Measurements from ENCODE around the gene RASSF4.

RASSF4 gene

DNA sequence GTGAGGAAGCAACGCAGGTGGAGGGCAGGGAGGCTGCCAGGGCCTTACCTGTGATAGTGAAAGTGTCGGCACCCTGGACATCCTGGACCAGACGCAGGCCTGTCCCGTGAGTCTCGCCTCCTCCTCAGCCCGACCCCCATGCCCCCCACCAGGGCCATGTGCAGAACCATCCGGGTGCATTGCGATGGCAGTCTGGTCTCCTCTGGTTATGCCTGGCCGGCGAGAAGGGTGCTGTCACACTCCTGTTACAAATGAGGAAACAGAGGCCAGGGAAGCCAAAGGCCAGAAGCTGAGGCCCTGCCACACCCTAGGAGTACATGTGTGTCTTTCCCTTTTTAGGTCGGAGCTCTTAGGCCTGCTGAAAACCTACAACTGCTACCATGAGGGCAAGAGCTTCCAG lies 11.8 kb downstream of the RASSF4 start:
- Histone ChIP-seq H4K8ac (ENCODE audit: low read length) (no peak overlapping the region), H3K4me3 (ENCODE audit: insufficient read depth in 1 of 2, low read depth in 1 of 2, low read length in 2 of 2) (no peak overlapping the region), H3K4ac (ENCODE audit: low read depth in 1 of 2, low read length in 2 of 2) (no peak overlapping the region), H3K14ac (ENCODE audit: low read length in 2 of 2) (no peak overlapping the region), H3K27me3 (ENCODE audit: control insufficient read depth in 1 of 2, insufficient read depth in 1 of 2, low read length in 2 of 2) (no peaks in the 10 kb centered on the region), H3K23ac (ENCODE audit: low read length in 2 of 2) (no peak overlapping the region), H3K27ac (ENCODE audit: low read length, poor library complexity, severe bottlenecking) (no peak overlapping the region), H3K9me3 (ENCODE audit: control insufficient read depth, low read length) (no peaks in the 10 kb centered on the region), H2AFZ (ENCODE audit: low read depth, low read length) (no peak overlapping the region), H3K9ac (ENCODE audit: low read length) (no peak overlapping the region), H3K4me1 (ENCODE audit: control insufficient read depth, insufficient read depth, low read depth, low read length) (peaks cover 37% of the 10 kb centered on the region), H3K79me1 (replicated peaks; ENCODE audit: low read length, poor library complexity, severe bottlenecking) (peaks cover 18% of the 10 kb centered on the region), H2BK15ac (ENCODE audit: low read depth, poor library complexity, severe bottlenecking) (no peak overlapping the region), H3K36me3 (ENCODE audit: control insufficient read depth in 1 of 2, insufficient read depth in 2 of 2, low read depth in 1 of 2, low read length in 2 of 2) (peaks cover 27 to 41% of the 10 kb centered on the region in 2 experiments), H2BK12ac (ENCODE audit: low read length in 2 of 2) (no peak overlapping the region), H2AK5ac (ENCODE audit: low read length, severe bottlenecking) (no peak overlapping the region), H2BK5ac (ENCODE audit: low read depth, low read length, poor library complexity, severe bottlenecking) (no peak overlapping the region), H3K4me2 (ENCODE audit: low read length, poor library complexity, severe bottlenecking) (no peak overlapping the region), H4K91ac (ENCODE audit: low read length) (no peak overlapping the region), H3K18ac (ENCODE audit: low read depth in 1 of 2, low read length in 2 of 2) (no peak overlapping the region), H2BK120ac (ENCODE audit: low read depth, low read length) (no peak overlapping the region)
- no peak for DNase-seq
- WGBS = 96% methylated on average over 11 of the region's 11 CpGs

DNA sequence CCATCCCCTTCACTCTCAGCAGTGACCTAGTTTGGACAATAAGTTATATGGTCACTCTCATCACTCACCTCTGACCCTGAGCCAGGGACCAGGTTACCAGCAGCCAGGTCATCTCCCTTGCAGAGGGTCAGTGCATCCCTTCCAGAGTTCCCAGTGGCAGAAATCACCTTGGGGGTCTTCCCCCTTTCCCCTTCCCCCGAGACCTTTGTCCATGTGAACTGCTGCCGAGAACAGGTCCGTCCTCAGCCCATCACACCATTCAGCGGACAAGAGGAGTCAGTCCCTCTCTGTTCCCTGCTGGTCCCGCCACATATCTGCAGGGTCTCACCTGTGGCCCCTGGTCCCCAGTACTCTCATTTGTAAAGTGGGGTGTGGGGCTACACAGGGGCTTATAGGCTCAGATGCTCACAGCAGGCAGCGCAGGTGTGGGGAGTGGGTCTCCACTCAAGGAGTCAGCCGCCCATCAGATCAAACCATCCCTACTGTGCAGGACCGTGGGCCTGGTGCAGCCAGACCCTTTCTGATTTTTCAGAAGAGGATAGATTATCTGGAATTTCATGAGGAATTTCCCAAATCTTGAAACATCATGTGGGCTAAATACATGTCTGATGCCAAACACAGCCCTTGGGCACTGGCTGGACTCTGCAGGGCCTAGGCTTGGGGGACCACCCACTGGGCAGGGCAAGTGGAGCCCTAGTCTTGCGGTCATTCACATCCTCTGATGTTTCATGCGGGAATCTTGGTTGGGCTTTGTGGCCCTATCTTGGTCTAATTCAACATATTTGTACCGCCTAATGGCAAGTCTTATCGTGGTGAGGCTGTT lies 12.5 kb downstream of the RASSF4 start:
- Histone ChIP-seq H3K18ac (ENCODE audit: low read depth in 1 of 2, low read length in 2 of 2) (no peak overlapping the region), H3K4ac (ENCODE audit: low read depth in 1 of 2, low read length in 2 of 2) (no peak overlapping the region), H2BK15ac (ENCODE audit: low read depth, poor library complexity, severe bottlenecking) (no peak overlapping the region), H2BK120ac (ENCODE audit: low read depth, low read length) (no peak overlapping the region), H4K91ac (ENCODE audit: low read length) (no peak overlapping the region), H3K27ac (ENCODE audit: low read length, poor library complexity, severe bottlenecking) (no peak overlapping the region), H3K9ac (ENCODE audit: low read length) (no peak overlapping the region), H3K23ac (ENCODE audit: low read length in 2 of 2) (no peak overlapping the region), H2AK5ac (ENCODE audit: low read length, severe bottlenecking) (no peak overlapping the region), H3K36me3 (ENCODE audit: control insufficient read depth in 1 of 2, insufficient read depth in 2 of 2, low read depth in 1 of 2, low read length in 2 of 2) (peaks cover 34 to 47% of the 10 kb centered on the region in 2 experiments), H2AFZ (ENCODE audit: low read depth, low read length) (no peak overlapping the region), H3K79me1 (replicated peaks; ENCODE audit: low read length, poor library complexity, severe bottlenecking) (peaks cover 21% of the 10 kb centered on the region), H3K27me3 (ENCODE audit: control insufficient read depth in 1 of 2, insufficient read depth in 1 of 2, low read length in 2 of 2) (no peaks in the 10 kb centered on the region), H3K4me3 (ENCODE audit: insufficient read depth in 1 of 2, low read depth in 1 of 2, low read length in 2 of 2) (no peak overlapping the region), H3K9me3 (ENCODE audit: control insufficient read depth, low read length) (no peaks in the 10 kb centered on the region), H3K4me1 (ENCODE audit: control insufficient read depth, insufficient read depth, low read depth, low read length) (peaks cover 41% of the 10 kb centered on the region), H4K8ac (ENCODE audit: low read length) (no peak overlapping the region), H3K14ac (ENCODE audit: low read length in 2 of 2) (no peak overlapping the region), H2BK12ac (ENCODE audit: low read length in 2 of 2) (no peak overlapping the region), H2BK5ac (ENCODE audit: low read depth, low read length, poor library complexity, severe bottlenecking) (no peak overlapping the region), H3K4me2 (ENCODE audit: low read length, poor library complexity, severe bottlenecking) (no peak overlapping the region)
- 96% methylated on average over 10 of the region's 12 CpGs for WGBS
- no peak for DNase-seq

DNA sequence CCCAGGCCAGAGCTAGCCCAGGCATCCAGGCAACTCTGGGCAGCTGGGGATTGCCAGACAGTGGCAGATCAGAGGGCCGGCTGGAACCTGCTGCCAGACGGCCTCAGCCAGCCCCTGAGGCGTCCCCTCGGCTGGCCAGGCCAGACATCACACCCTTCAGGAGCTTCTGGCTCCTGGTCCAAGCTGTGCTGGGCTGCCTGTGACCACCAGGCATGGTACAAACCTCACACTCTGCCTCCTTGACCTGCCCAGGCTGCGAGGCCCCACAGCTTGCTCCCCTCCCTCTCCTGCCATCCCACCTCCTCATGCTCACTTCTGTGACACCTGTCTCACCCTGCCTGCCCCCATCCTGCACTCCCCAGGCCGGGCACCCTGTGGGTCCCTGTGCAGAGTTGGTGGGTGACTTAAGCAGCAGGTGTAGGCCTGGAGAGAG lies 13.3 kb downstream of the RASSF4 start:
- no peak overlapping the region for H2AK5ac ChIP-seq (ENCODE audit: low read length, severe bottlenecking)
- H3K23ac ChIP-seq (ENCODE audit: low read length in 2 of 2) = no peak overlapping the region
- H3K79me1 ChIP-seq (replicated peaks; ENCODE audit: low read length, poor library complexity, severe bottlenecking) = peaks cover 19% of the 10 kb centered on the region
- H4K91ac ChIP-seq (ENCODE audit: low read length) = peak overlapping the region; percentile 5
- H3K18ac ChIP-seq (ENCODE audit: low read depth in 1 of 2, low read length in 2 of 2) = no peak overlapping the region
- no peak overlapping the region for H3K9ac ChIP-seq (ENCODE audit: low read length)
- no peak overlapping the region for H3K4me3 ChIP-seq (ENCODE audit: insufficient read depth in 1 of 2, low read depth in 1 of 2, low read length in 2 of 2)
- no peak overlapping the region for H2BK15ac ChIP-seq (ENCODE audit: low read depth, poor library complexity, severe bottlenecking)
- no peaks in the 10 kb centered on the region for H3K9me3 ChIP-seq (ENCODE audit: control insufficient read depth, low read length)
- no peaks in the 10 kb centered on the region for H3K27me3 ChIP-seq (ENCODE audit: control insufficient read depth in 1 of 2, insufficient read depth in 1 of 2, low read length in 2 of 2)
- 73% methylated on average over 5 of the region's 6 CpGs for WGBS
- peak overlapping the region; percentile 19 for H4K8ac ChIP-seq (ENCODE audit: low read length)
- H2BK5ac ChIP-seq (ENCODE audit: low read depth, low read length, poor library complexity, severe bottlenecking) = no peak overlapping the region
- H2AFZ ChIP-seq (ENCODE audit: low read depth, low read length) = no peak overlapping the region
- H3K4ac ChIP-seq (ENCODE audit: low read depth in 1 of 2, low read length in 2 of 2) = no peak overlapping the region
- no peak for DNase-seq
- peaks cover 43% of the 10 kb centered on the region for H3K4me1 ChIP-seq (ENCODE audit: control insufficient read depth, insufficient read depth, low read depth, low read length)
- H3K27ac ChIP-seq (ENCODE audit: low read length, poor library complexity, severe bottlenecking) = no peak overlapping the region
- H3K36me3 ChIP-seq (ENCODE audit: control insufficient read depth in 1 of 2, insufficient read depth in 2 of 2, low read depth in 1 of 2, low read length in 2 of 2) = peaks cover 41 to 54% of the 10 kb centered on the region in 2 experiments
- H2BK120ac ChIP-seq (ENCODE audit: low read depth, low read length) = no peak overlapping the region
- no peak overlapping the region for H3K4me2 ChIP-seq (ENCODE audit: low read length, poor library complexity, severe bottlenecking)
- no peak overlapping the region for H3K14ac ChIP-seq (ENCODE audit: low read length in 2 of 2)
- peak overlapping the region in 1 of 2 experiments; percentile 7 for H2BK12ac ChIP-seq (ENCODE audit: low read length in 2 of 2)

DNA sequence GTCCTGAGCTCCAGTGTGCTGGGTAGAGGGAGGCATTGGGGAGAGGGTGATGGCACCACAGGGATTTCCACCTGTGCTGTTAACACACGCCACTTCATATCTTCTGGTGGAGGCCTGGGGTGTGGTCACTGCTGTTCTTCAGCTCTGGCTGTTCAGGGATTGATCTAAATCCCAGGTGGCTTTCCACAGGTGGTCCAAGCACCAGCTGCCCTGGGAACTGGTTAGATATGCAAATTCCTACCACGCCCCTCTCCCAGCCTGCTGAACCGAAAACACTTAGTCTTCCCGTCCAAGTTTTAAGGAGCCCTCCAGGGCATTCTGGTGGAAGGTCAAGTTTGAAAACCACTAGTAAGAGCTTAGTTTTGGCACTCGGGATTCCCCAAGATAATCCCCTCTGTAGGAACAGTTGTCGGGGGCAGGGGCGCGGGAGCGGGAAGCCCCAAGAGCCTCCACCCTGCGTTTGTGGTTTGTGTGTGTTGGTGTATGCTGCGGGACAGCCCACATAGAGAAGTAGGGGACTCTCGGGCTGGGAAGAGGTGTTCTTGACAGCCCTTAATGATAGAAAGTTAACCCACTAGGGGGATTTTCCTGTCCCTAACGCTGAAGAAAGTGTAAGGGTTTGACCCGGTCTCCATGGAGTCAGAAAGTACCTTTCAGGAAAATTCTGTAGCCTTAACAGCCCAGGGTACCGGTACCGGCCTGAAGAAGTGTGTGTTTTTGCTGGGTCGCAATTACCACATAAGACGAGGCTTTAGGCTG lies 13.9 kb downstream of the RASSF4 start:
- Histone ChIP-seq H3K14ac (ENCODE audit: low read length in 2 of 2) (no peak overlapping the region), H3K4ac (ENCODE audit: low read depth in 1 of 2, low read length in 2 of 2) (peak overlapping the region in 1 of 2 experiments; percentile 93), H3K27me3 (ENCODE audit: control insufficient read depth in 1 of 2, insufficient read depth in 1 of 2, low read length in 2 of 2) (no peaks in the 10 kb centered on the region), H3K23ac (ENCODE audit: low read length in 2 of 2) (peak overlapping the region in 1 of 2 experiments; percentile 11), H3K18ac (ENCODE audit: low read depth in 1 of 2, low read length in 2 of 2) (peak overlapping the region; percentile 24 to 72), H3K4me2 (ENCODE audit: low read length, poor library complexity, severe bottlenecking) (no peak overlapping the region), H2BK120ac (ENCODE audit: low read depth, low read length) (no peak overlapping the region), H3K4me1 (ENCODE audit: control insufficient read depth, insufficient read depth, low read depth, low read length) (peaks cover 40% of the 10 kb centered on the region), H2BK12ac (ENCODE audit: low read length in 2 of 2) (peak overlapping the region; percentile 49 to 97), H3K9ac (ENCODE audit: low read length) (peak overlapping the region; percentile 89), H3K27ac (ENCODE audit: low read length, poor library complexity, severe bottlenecking) (no peak overlapping the region), H4K91ac (ENCODE audit: low read length) (peak overlapping the region; percentile 60), H2BK15ac (ENCODE audit: low read depth, poor library complexity, severe bottlenecking) (no peak overlapping the region), H3K79me1 (replicated peaks; ENCODE audit: low read length, poor library complexity, severe bottlenecking) (peaks cover 16% of the 10 kb centered on the region), H3K4me3 (ENCODE audit: insufficient read depth in 1 of 2, low read depth in 1 of 2, low read length in 2 of 2) (no peak overlapping the region), H2AK5ac (ENCODE audit: low read length, severe bottlenecking) (peak overlapping the region; percentile 11), H4K8ac (ENCODE audit: low read length) (no peak overlapping the region), H3K36me3 (ENCODE audit: control insufficient read depth in 1 of 2, insufficient read depth in 2 of 2, low read depth in 1 of 2, low read length in 2 of 2) (peaks cover 41 to 52% of the 10 kb centered on the region in 2 experiments), H2BK5ac (ENCODE audit: low read depth, low read length, poor library complexity, severe bottlenecking) (no peak overlapping the region), H3K9me3 (ENCODE audit: control insufficient read depth, low read length) (no peaks in the 10 kb centered on the region), H2AFZ (ENCODE audit: low read depth, low read length) (no peak overlapping the region)
- DNase-seq = no peak
- 74% methylated on average over 18 of the region's 18 CpGs for WGBS

Data from mesenchymal stem cell (in vitro differentiated cells and primary cell).